NCI-H1105 (cell line): ENCODE data around the gene CLEC2B.

Experiments
- DNase-seq: peaks from one replicate; lab custom pipeline; 2025; lab: John Stamatoyannopoulos, UW

Gene CLEC2B

GRCh38 chr12:9868951-9869306 is 225 bp downstream of the CLEC2B start:
- no peak for DNase-seq

- DNase-seq = no peak
Observed at GRCh38 chr12:9868311-9868801, 798 bp downstream of the CLEC2B start.

- no peak for DNase-seq
Observed at GRCh38 chr12:9867531-9867930, 1.6 kb downstream of the CLEC2B start.

GRCh38 chr12:9866860-9867269 is 2.3 kb downstream of the CLEC2B start:
- no peak for DNase-seq

GRCh38 chr12:9864913-9865675 is 4.1 kb downstream of the CLEC2B start:
- DNase-seq = no peak

GRCh38 chr12:9858135-9858534 is 11.0 kb downstream of the CLEC2B start:
- no peak for DNase-seq

- DNase-seq = no peak
Observed at GRCh38 chr12:9856894-9857293, 12.3 kb downstream of the CLEC2B start.

- DNase-seq = no peak
Observed at GRCh38 chr12:9856151-9856550, 13.0 kb downstream of the CLEC2B start.

- no peak for DNase-seq
Observed at GRCh38 chr12:9851927-9852326, 17.2 kb downstream of the CLEC2B start.

GRCh38 chr12:9851050-9851449 is 18.1 kb downstream of the CLEC2B start:
- no peak for DNase-seq

GRCh38 chr12:9848899-9849298 is 20.3 kb downstream of the CLEC2B start:
- no peak for DNase-seq

GRCh38 chr12:9843407-9843806 is 25.7 kb downstream of the CLEC2B start:
- DNase-seq = no peak

GRCh38 chr12:9831720-9832119 is 37.4 kb downstream of the CLEC2B start:
- DNase-seq = no peak

- DNase-seq = no peak
Observed at GRCh38 chr12:9829982-9830381, 39.2 kb downstream of the CLEC2B start.

- no peak for DNase-seq
Observed at GRCh38 chr12:9829483-9829882, 39.7 kb downstream of the CLEC2B start.

- DNase-seq = no peak
Observed at GRCh38 chr12:9827209-9827888, 41.8 kb downstream of the CLEC2B start, which contains the start of gene KLRF1. Gene KLRF1, plus strand, starts transcription at chr12:9827481. Its CDS starts 64 bp downstream, at chr12:9827545.

- no peak for DNase-seq
Observed at GRCh38 chr12:9820281-9820930, 48.7 kb downstream of the CLEC2B start.

- DNase-seq = peak; percentile 58
Observed at GRCh38 chr12:9813821-9814798, 55.0 kb downstream of the CLEC2B start.

- DNase-seq = no peak
Observed at GRCh38 chr12:9811621-9812020, 57.5 kb downstream of the CLEC2B start.

GRCh38 chr12:9810671-9811070 is 58.5 kb downstream of the CLEC2B start:
- no peak for DNase-seq

GRCh38 chr12:9809866-9810265 is 59.3 kb downstream of the CLEC2B start:
- no peak for DNase-seq

- DNase-seq = no peak
Observed at GRCh38 chr12:9809338-9809737, 59.8 kb downstream of the CLEC2B start.
